ENCODE results near the gene RHO. TPM values are rescaled to one million over a fixed set of nuclear protein-coding genes. Genes with fewer than 3 reads are reported as not detected.

RHO gene
- total RNA-seq, 1 donor from 2014 or later: not detected

GRCh38 chr3:129562803-129563202, 34.4 kb downstream of the RHO start:
- no peaks in the 10 kb centered on the region for H3K27me3 ChIP-seq (ENCODE audit: control insufficient read depth, insufficient read depth, low read length)
- DNase-seq (ENCODE audit: low read depth): no peak
- TF ChIP-seq CTCF (IDR thresholded peaks at IDR 0.05; ENCODE audit: insufficient read depth, low read length, poor library complexity, severe bottlenecking): no peak
- H3K36me3 ChIP-seq (ENCODE audit: control insufficient read depth, insufficient read depth, low read length): no peaks in the 10 kb centered on the region
- no peak overlapping the region for H3K4me3 ChIP-seq (ENCODE audit: low read depth, low read length)

DNA sequence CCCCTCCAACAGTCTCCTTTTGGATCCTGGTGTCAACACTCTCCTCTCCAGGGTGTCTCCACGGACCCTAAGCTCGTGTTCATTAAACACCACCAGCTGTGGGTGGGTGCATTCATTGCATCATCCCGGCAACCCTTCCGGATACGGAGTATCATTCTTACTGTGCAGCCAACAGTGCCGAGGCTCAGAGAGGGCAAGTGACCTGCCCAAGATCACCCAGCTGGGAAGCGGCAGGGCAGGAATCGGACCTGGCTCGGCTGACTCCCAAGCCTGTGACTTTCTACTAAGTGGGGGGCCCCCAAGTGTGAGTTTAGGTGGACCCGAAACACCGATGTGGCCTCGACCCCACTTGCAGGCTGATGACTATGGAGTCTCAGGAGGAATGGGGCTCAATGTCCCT, 34.9 kb downstream of the RHO start:
- no peak for TF ChIP-seq CTCF (IDR thresholded peaks at IDR 0.05; ENCODE audit: insufficient read depth, low read length, poor library complexity, severe bottlenecking)
- no peak for DNase-seq (ENCODE audit: low read depth)
- no peak overlapping the region for H3K4me3 ChIP-seq (ENCODE audit: low read depth, low read length)

DNA sequence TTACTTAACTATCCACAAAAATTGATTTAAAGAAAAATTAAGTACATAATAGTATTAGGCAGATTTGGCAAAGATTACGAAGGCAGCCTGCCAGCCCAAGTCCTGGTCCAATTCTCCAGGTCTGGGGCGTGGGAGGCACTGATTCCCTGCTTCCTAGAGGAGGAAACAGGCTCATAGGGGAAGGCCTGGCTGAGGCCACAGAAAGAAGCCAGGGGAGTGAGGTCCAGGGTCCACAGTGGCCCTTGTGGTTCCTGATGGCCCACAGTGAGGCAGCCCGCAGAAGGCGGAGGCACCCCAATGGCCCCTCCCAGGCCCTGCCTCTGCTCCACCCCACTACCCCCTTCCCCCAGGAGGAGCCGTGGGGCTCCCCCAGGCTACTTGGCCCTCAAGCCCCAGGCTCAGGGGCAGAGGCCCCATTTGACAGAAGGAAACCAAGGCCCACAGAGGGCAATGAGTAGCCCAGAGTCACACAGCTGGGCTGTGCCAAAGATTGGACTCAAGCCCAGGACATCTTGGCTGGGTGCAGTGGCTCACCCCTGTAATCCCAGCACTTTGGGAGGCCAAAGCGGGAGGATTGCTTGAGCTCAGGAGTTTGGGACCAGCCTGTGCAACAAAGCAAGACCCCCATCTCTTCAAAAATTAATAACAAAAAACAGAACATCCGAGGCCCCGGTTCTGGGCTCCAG, 35.6 kb downstream of the RHO start:
- H3K27me3 ChIP-seq (ENCODE audit: control insufficient read depth, insufficient read depth, low read length): no peaks in the 10 kb centered on the region
- H3K4me3 ChIP-seq (ENCODE audit: low read depth, low read length): no peak overlapping the region
- TF ChIP-seq CTCF (IDR thresholded peaks at IDR 0.05; ENCODE audit: insufficient read depth, low read length, poor library complexity, severe bottlenecking): no peak
- no peak for DNase-seq (ENCODE audit: low read depth)
- no peaks in the 10 kb centered on the region for H3K36me3 ChIP-seq (ENCODE audit: control insufficient read depth, insufficient read depth, low read length)

More for the DNA sequence above, 34.9 kb downstream of the RHO start:
- H3K36me3 ChIP-seq (ENCODE audit: control insufficient read depth, insufficient read depth, low read length): no peaks in the 10 kb centered on the region
- no peaks in the 10 kb centered on the region for H3K27me3 ChIP-seq (ENCODE audit: control insufficient read depth, insufficient read depth, low read length)

DNA sequence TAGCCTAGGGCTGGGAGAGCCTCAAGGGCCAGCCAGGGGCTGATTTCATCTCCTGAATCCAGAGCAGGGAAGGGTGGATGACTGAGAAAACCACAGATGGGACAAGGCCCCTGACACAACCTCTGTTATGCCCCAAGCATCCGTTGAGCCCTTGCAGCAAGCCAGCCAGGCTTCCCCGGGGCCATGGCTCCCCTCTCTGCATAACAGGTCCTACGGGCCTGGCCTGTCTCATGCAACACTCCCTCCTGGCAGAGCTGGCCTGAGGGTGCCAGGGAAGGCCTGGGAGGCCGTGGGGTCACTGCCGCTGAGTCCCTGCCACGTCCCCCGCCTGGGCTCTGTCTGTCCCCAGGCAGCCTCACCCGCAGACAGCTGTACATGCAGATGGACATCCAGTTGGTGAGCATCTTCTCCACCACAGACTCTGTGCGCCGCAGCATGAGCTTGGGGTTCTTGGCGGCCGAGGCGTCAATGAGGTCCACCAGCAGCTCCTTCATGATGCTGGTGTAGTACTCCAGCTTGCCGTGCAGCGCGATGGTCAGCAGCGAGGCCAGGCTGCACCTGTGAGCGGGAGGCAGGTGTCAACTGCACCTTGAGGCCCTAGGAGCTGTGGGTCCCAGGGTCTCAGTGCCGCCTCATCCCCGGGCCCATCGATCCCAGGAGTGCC, 36.7 kb downstream of the RHO start:
- no peak overlapping the region for H3K4me3 ChIP-seq (ENCODE audit: low read depth, low read length)
- no peaks in the 10 kb centered on the region for H3K27me3 ChIP-seq (ENCODE audit: control insufficient read depth, insufficient read depth, low read length)
- DNase-seq (ENCODE audit: low read depth): no peak
- no peak for TF ChIP-seq CTCF (IDR thresholded peaks at IDR 0.05; ENCODE audit: insufficient read depth, low read length, poor library complexity, severe bottlenecking)
- H3K36me3 ChIP-seq (ENCODE audit: control insufficient read depth, insufficient read depth, low read length): no peaks in the 10 kb centered on the region

- TF ChIP-seq CTCF (IDR thresholded peaks at IDR 0.05; ENCODE audit: insufficient read depth, low read length, poor library complexity, severe bottlenecking): no peak
- Histone ChIP-seq H3K27me3 (ENCODE audit: control insufficient read depth, insufficient read depth, low read length) (no peaks in the 10 kb centered on the region), H3K36me3 (ENCODE audit: control insufficient read depth, insufficient read depth, low read length) (no peaks in the 10 kb centered on the region), H3K4me3 (ENCODE audit: low read depth, low read length) (no peak overlapping the region)
- DNase-seq (ENCODE audit: low read depth): no peak
These were observed 37.5 kb downstream of the RHO start for GRCh38 chr3:129565902-129566301.

Data from kidney epithelial cell (primary cell).